SH-SY5Y (cell line): ENCODE results near the gene ARHGAP6.

Experiments used
- GATA2 ChIP-seq: IDR thresholded peaks from 2 replicates; pipeline ENCODE4 v1.6.1; 2011; ENCODE audit warnings: mild to moderate bottlenecking, low read depth, low read length
- GATA3 ChIP-seq: IDR thresholded peaks from 2 replicates; pipeline ENCODE4 v1.6.1; 2011; ENCODE audit warnings: low read depth, mild to moderate bottlenecking, low read length, moderate library complexity

The ARHGAP6 gene

GRCh38 chrX:11264925-11265324, 400.8 kb downstream of the ARHGAP6 start:
- TF ChIP-seq GATA3 = no peak
- no peak for TF ChIP-seq GATA2

DNA sequence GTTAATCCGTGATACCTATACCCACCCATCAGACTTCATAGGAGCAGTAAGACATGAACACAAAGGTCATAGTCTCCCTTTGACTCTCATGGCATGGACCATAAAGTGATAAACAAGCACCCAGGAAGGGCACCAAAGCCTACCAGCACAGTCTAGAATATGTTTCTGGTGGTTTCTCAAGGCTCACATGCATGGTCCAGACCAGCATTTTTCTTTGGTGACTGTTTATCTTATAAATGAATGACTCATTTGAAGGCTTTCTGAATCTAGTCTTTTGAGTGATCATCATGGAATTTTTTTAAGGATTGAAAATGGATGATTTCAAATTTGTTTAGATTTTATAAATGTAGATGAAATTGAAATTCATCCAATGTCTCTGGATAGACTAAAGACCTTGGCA, 404.5 kb downstream of the ARHGAP6 start:
- TF ChIP-seq GATA2 (no peak), GATA3 (no peak)

GRCh38 chrX:11259437-11259836, 406.3 kb downstream of the ARHGAP6 start:
- no peak for TF ChIP-seq GATA3
- TF ChIP-seq GATA2 = no peak

GRCh38 chrX:11257711-11258110, 408.0 kb downstream of the ARHGAP6 start:
- TF ChIP-seq GATA3 = no peak

DNA sequence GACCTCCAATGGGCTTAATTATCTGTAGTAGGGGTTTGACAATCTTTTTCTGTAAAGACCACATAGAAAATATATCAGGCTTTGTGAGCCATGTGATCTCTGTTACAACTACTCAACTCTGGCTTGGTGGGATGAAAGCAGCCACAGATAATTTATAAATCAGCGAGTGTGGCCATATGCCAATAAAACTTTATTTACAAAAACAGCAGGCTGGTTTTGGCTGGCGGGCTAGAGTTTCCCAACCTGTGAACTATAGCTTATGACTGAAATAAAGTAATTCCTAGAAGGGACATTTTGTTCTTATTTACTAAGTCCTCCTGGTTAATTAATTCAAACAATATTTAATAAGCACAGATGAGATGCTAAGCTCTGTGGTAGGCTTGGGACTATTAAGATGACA, 408.4 kb downstream of the ARHGAP6 start:
- TF ChIP-seq GATA2 = no peak
- no peak for TF ChIP-seq GATA3

DNA sequence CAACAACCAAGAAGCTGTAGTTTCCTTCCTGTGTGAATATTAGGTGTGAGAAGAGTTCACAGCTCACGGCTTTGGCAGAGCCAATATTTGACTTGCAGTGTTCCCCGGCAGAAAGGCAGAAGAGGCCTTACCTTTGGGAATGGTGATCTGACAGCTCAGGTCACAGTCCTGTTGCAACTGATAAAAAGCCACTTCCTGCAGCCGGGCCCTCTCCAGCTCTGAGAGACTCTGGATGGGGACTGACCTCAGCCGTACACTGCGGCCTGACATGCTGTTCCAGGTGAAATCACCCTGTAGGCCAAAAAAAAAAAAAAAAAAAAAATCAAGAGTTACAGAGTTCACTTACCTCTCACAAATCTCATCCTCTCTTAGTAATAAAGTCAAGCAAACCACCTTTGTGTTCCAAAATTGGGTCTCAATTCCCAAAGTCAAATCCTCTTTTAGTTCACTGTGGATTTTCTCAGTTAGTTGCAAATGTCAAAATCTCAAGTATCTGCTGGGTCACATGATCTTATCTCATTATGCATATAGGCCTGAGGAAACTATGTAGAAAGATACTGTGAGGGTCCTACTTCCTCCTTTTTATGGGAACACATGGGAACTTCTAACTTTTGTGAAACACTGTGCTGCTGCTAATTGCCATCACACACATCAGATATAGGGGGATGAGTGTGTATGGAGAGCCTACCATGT, 411.2 kb downstream of the ARHGAP6 start:
- TF ChIP-seq GATA3 (no peak), GATA2 (no peak)

DNA sequence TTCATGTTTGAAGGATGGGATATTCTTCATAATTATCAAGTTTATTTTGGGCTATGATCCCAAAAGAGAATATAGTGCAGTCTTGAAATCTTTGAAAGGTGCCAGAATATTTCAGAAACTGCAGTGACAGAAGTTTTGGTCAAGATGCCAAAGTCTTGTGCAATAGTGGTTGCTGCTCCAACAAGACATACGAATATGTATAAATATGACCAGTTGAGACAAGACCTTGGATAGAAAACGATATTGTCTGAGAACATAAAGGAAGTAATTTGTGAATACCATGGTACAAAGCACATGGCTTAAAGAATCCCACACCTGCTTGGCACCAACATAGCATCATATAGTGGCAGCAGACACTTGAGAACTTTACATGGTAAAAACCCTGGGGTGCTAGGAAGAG, 421.1 kb downstream of the ARHGAP6 start:
- TF ChIP-seq GATA2 = no peak
- TF ChIP-seq GATA3 = no peak

- TF ChIP-seq GATA3 (no peak), GATA2 (no peak)
These were observed 423.0 kb downstream of the ARHGAP6 start for GRCh38 chrX:11242704-11243103.

- TF ChIP-seq GATA3 (no peak), GATA2 (no peak)
These were observed 424.0 kb downstream of the ARHGAP6 start for GRCh38 chrX:11241720-11242119.

DNA sequence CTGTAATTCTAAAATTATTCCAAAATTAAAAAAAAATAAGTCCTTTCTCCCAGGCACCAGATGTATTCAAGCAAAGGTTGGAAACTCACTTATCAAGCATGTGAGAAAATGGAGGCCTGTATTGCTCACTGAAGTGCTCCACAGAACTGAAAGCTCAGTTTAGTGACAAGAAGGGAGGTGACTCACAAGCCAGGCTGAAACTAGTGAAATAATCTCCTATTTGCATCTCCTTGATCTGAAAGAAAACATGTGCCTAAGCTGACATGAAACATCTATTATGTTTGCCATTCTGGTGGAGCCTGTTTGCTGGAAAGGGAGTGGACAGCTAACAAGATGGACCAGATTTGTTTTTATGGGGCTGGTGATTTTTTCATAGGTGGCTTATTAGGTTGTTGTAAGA, 426.5 kb downstream of the ARHGAP6 start:
- peak; percentile 48; the same call in 1 of the 2 replicates for TF ChIP-seq GATA2
- no peak for TF ChIP-seq GATA3

DNA sequence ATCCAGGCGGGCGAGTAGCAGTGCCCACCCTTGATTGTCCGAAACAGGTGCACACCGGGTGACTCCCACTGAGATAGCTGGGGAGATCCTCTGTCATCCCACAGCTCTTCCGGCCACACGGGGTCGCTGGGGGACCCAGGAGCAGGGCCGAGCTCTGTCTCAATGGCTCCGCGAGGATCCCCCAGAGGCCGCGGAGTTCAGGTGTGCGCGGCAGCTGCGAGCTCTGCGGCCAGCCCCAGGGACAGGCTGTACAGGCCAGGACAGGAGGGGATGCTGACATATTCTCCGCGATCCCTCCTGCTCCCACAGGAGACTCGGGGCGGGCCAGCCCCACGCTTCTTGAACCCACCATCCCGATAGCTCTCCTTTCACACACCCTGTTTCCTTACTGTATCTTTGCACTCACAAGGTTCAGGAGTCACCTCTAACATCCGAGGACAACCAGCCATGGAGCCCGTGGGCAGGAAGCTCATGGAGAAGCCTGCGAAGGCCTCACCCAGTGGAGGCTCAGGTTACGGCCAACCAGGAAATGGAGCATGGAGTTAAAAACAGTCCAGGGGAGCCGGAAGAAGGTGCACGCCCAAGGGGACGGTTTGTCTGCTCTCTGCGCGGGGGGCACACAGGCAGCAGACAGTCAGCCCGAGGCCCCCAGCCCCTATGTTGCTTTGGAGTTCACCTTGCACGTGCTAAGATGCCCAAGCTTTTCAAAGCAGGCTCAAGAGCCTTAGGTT, 450.4 kb downstream of the ARHGAP6 start:
- no peak for TF ChIP-seq GATA2
- TF ChIP-seq GATA3 = no peak

DNA sequence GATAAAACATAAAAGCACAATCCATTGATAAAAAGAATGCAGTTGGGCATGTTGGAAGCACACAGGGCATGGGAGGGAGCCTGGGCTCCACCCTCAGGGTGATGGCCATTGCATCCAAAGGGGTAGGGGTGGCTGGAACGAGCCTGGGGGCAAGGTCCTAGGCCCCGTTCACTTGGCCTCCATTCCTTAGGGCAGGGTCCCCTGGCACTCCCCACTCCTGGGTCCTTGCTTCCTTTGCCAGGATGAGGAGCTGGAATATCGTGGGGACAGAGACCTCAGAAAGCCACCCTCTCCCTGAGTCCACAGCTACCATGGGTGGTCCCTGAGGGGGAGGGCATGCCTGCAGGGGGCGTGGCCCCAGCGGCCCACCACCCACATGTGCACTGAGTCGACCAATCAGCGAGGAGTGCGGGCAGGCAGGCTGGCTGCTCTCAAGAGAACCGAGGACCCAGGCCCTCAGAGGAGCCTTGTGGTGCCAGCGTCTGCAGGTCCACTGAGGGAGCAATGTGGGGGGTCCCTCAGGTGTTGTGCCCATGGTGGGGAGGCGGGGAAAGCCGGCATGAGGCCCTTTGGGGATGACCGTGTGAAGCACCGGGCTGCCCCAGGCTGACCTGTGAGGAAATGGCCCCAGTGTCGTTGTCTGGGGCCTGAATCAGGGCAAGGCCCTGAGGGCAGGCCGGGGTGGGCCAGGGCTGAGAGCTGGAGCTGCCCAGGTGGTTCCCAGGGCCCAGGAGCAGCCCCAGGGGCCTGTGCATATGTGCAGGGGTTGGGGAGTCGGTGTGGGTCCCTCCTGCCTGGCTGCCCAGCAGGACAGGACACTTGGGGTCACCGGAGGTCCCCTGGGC, 451.2 kb downstream of the ARHGAP6 start:
- TF ChIP-seq GATA3 (no peak), GATA2 (no peak)

GRCh38 chrX:11212741-11213140, 453.0 kb downstream of the ARHGAP6 start:
- no peak for TF ChIP-seq GATA2
- no peak for TF ChIP-seq GATA3

GRCh38 chrX:11210415-11210801, 455.3 kb downstream of the ARHGAP6 start:
- TF ChIP-seq GATA3 (no peak), GATA2 (no peak)

GRCh38 chrX:11209798-11210414, 455.8 kb downstream of the ARHGAP6 start:
- TF ChIP-seq GATA2 (no peak), GATA3 (no peak)
